Adipocyte (in vitro differentiated cells): ENCODE data around the gene CDK6.

ENCODE experiments used
- DNase-seq: peaks from one replicate; pipeline ENCODE4 v3.0.0-alpha.2; 2015; ENCODE audit warnings: low read depth
- H3K27me3 ChIP-seq: replicated peaks from 2 replicates; pipeline ENCODE4 v1.7.0; 2013; ENCODE audit warnings: mild to moderate bottlenecking, low read length, moderate library complexity; ENCODE audit not compliant: control insufficient read depth, insufficient read depth
- H3K36me3 ChIP-seq: 2 replicates; pipeline ENCODE4 v1.7.0; 2013; ENCODE audit warnings: low read length, mild to moderate bottlenecking, moderate library complexity; ENCODE audit not compliant: control insufficient read depth, insufficient read depth, severe bottlenecking
- H3K4me1 ChIP-seq: 2 replicates; pipeline ENCODE4 v1.7.0; 2013; ENCODE audit warnings: mild to moderate bottlenecking, low read length, moderate library complexity; ENCODE audit not compliant: control insufficient read depth, insufficient read depth
- H3K4me3 ChIP-seq: 2 replicates; pipeline ENCODE4 v1.7.0; 2013; ENCODE audit warnings: mild to moderate bottlenecking, low read length, moderate library complexity
- H3K9ac ChIP-seq: 2 replicates; pipeline ENCODE4 v1.7.0; 2013; ENCODE audit warnings: mild to moderate bottlenecking, low read length, moderate library complexity
- H3K9me3 ChIP-seq: 2 replicates; pipeline ENCODE4 v1.7.0; 2013; ENCODE audit warnings: mild to moderate bottlenecking, low read length, moderate library complexity; ENCODE audit not compliant: control insufficient read depth

CDK6 gene

GRCh38 chr7:92669616-92670165 is 166.7 kb downstream of the CDK6 start:
- H3K9ac ChIP-seq = no peak overlapping the region
- no peak for DNase-seq
- no peaks in the 10 kb centered on the region for H3K27me3 ChIP-seq
- peaks cover 5% of the 10 kb centered on the region for H3K36me3 ChIP-seq
- H3K9me3 ChIP-seq = no peaks in the 10 kb centered on the region
- peaks cover 16% of the 10 kb centered on the region for H3K4me1 ChIP-seq
- H3K4me3 ChIP-seq = no peak overlapping the region

- no peak for DNase-seq
- Histone ChIP-seq H3K27me3 (no peaks in the 10 kb centered on the region), H3K9ac (no peak overlapping the region), H3K36me3 (peaks cover 5% of the 10 kb centered on the region), H3K9me3 (no peaks in the 10 kb centered on the region), H3K4me1 (peaks cover 16% of the 10 kb centered on the region), H3K4me3 (no peak overlapping the region)
Observed at GRCh38 chr7:92668564-92668963, 167.8 kb downstream of the CDK6 start.

- DNase-seq = no peak
- Histone ChIP-seq H3K27me3 (no peaks in the 10 kb centered on the region), H3K36me3 (peaks cover 5% of the 10 kb centered on the region), H3K4me1 (peaks cover 16% of the 10 kb centered on the region), H3K4me3 (no peak overlapping the region), H3K9ac (no peak overlapping the region), H3K9me3 (no peaks in the 10 kb centered on the region)
Observed at GRCh38 chr7:92667816-92668535, 168.4 kb downstream of the CDK6 start.

- no peak overlapping the region for H3K9ac ChIP-seq
- peaks cover 16% of the 10 kb centered on the region for H3K4me1 ChIP-seq
- H3K4me3 ChIP-seq = no peak overlapping the region
- DNase-seq = no peak
- no peaks in the 10 kb centered on the region for H3K27me3 ChIP-seq
- H3K36me3 ChIP-seq = peaks cover 3% of the 10 kb centered on the region
- H3K9me3 ChIP-seq = no peaks in the 10 kb centered on the region
Observed at GRCh38 chr7:92665926-92666325, 170.4 kb downstream of the CDK6 start.

GRCh38 chr7:92661651-92662050 is 174.7 kb downstream of the CDK6 start:
- H3K4me3 ChIP-seq = no peak overlapping the region
- H3K9ac ChIP-seq = no peak overlapping the region
- no peaks in the 10 kb centered on the region for H3K4me1 ChIP-seq
- peaks cover 8% of the 10 kb centered on the region for H3K36me3 ChIP-seq
- DNase-seq = no peak
- H3K9me3 ChIP-seq = no peaks in the 10 kb centered on the region
- H3K27me3 ChIP-seq = no peaks in the 10 kb centered on the region

- Histone ChIP-seq H3K9ac (no peak overlapping the region), H3K4me1 (peaks cover 12% of the 10 kb centered on the region), H3K9me3 (no peaks in the 10 kb centered on the region), H3K36me3 (peaks cover 8% of the 10 kb centered on the region), H3K4me3 (no peak overlapping the region), H3K27me3 (no peaks in the 10 kb centered on the region)
- no peak for DNase-seq
Observed at GRCh38 chr7:92658671-92659070, 177.7 kb downstream of the CDK6 start.

- H3K9ac ChIP-seq = no peak overlapping the region
- no peaks in the 10 kb centered on the region for H3K9me3 ChIP-seq
- H3K36me3 ChIP-seq = peaks cover 8% of the 10 kb centered on the region
- H3K27me3 ChIP-seq = no peaks in the 10 kb centered on the region
- H3K4me1 ChIP-seq = peaks cover 12% of the 10 kb centered on the region
- DNase-seq = no peak
- H3K4me3 ChIP-seq = no peak overlapping the region
Observed at GRCh38 chr7:92657391-92657790, 179.0 kb downstream of the CDK6 start.

- Histone ChIP-seq H3K4me1 (peaks cover 12% of the 10 kb centered on the region), H3K9me3 (no peaks in the 10 kb centered on the region), H3K27me3 (no peaks in the 10 kb centered on the region), H3K9ac (no peak overlapping the region), H3K36me3 (peaks cover 7% of the 10 kb centered on the region), H3K4me3 (no peak overlapping the region)
- DNase-seq = no peak
Observed at GRCh38 chr7:92656121-92656520, 180.3 kb downstream of the CDK6 start.

- no peak for DNase-seq
- H3K9ac ChIP-seq = no peak overlapping the region
- H3K4me3 ChIP-seq = no peak overlapping the region
- peaks cover 12% of the 10 kb centered on the region for H3K4me1 ChIP-seq
- no peaks in the 10 kb centered on the region for H3K27me3 ChIP-seq
- H3K9me3 ChIP-seq = no peaks in the 10 kb centered on the region
- peaks cover under 1% of the 10 kb centered on the region for H3K36me3 ChIP-seq
Observed at GRCh38 chr7:92655346-92655884, 181.0 kb downstream of the CDK6 start.

- Histone ChIP-seq H3K4me1 (peaks cover 12% of the 10 kb centered on the region), H3K9ac (no peak overlapping the region), H3K4me3 (no peak overlapping the region), H3K36me3 (no peaks in the 10 kb centered on the region), H3K9me3 (no peaks in the 10 kb centered on the region), H3K27me3 (no peaks in the 10 kb centered on the region)
- DNase-seq = no peak
Observed at GRCh38 chr7:92653136-92653535, 183.2 kb downstream of the CDK6 start.

GRCh38 chr7:92652536-92652935 is 183.8 kb downstream of the CDK6 start:
- Histone ChIP-seq H3K9ac (no peak overlapping the region), H3K27me3 (no peaks in the 10 kb centered on the region), H3K4me1 (peaks cover 12% of the 10 kb centered on the region), H3K9me3 (no peaks in the 10 kb centered on the region), H3K4me3 (no peak overlapping the region), H3K36me3 (no peaks in the 10 kb centered on the region)
- DNase-seq = no peak
